GM12878 (cell line): ENCODE measurements around the gene WNT3A.

Experiments
- CHD2 ChIP-seq: IDR thresholded peaks from 2 replicates; pipeline ENCODE4 v1.6.1; 2011; ENCODE audit warnings: low read depth, low read length, improper control_type of control experiment, borderline replicate concordance
- CTCF ChIP-seq, 3 experiments: IDR thresholded peaks in 2 of 3; conservative IDR thresholded peaks in 1 of 3; 2 replicates each; pipeline ENCODE4 v1.5.1; 2011; ENCODE audit warnings: low read depth in 3 of 3, low read length in 3 of 3, mild to moderate bottlenecking in 3 of 3, control low read depth in 2 of 3, moderate library complexity in 2 of 3, inconsistent platforms in 1 of 3, mixed read lengths in 1 of 3; ENCODE audit not compliant: control insufficient read depth in 2 of 3, insufficient read depth in 1 of 3; ENCODE audit errors: extremely low read depth in 1 of 3
- EP300 ChIP-seq, 2 experiments: fragments of 150-350 bp in 1 of 2; IDR thresholded peaks; 2 replicates each; pipeline ENCODE4 v1.6.1; 2011 to 2012; ENCODE audit warnings: low read depth in 2 of 2, low read length in 2 of 2, borderline replicate concordance in 1 of 2, improper control_type of control experiment in 1 of 2, inconsistent platforms in 1 of 2; ENCODE audit not compliant: control insufficient read depth in 1 of 2
- MTA3 ChIP-seq: IDR thresholded peaks from 2 replicates; pipeline ENCODE4 v1.6.1; 2012; ENCODE audit warnings: low read length, inconsistent platforms, borderline replicate concordance
- POLR2A ChIP-seq: IDR thresholded peaks from 2 replicates; pipeline ENCODE4 v1.6.1; 2011; ENCODE audit warnings: low read depth, mild to moderate bottlenecking, low read length
- POLR2AphosphoS5 ChIP-seq: IDR thresholded peaks from 2 replicates; pipeline ENCODE4 v1.6.1; 2011; ENCODE audit warnings: mild to moderate bottlenecking, low read length, inconsistent platforms
- RAD21 ChIP-seq: IDR thresholded peaks from 2 replicates; pipeline ENCODE4 v1.6.1; 2011; ENCODE audit warnings: mild to moderate bottlenecking, low read depth, low read length, moderate library complexity; ENCODE audit not compliant: insufficient read depth
- SIN3A ChIP-seq: IDR thresholded peaks from 2 replicates; pipeline ENCODE4 v1.6.1; 2012; ENCODE audit warnings: low read depth, low read length, improper control_type of control experiment
- SUPT20H ChIP-seq: IDR thresholded peaks from 2 replicates; pipeline ENCODE4 v1.6.1; 2011; ENCODE audit warnings: low read depth, mild to moderate bottlenecking, low read length, moderate library complexity, borderline replicate concordance; ENCODE audit not compliant: control insufficient read depth
- ZNF274 ChIP-seq: IDR thresholded peaks from one replicate; pipeline ENCODE4 v1.8.0; 2011; ENCODE audit not compliant: insufficient read length, insufficient read depth

- TF ChIP-seq POLR2A (no peak), CTCF (IDR thresholded peaks at IDR 0.05 in 2 of 3, conservative IDR thresholded peaks at IDR 0.05 in 1 of 3; ENCODE audit: control insufficient read depth in 2 of 3, extremely low read depth in 1 of 3, insufficient read depth in 1 of 3, low read depth in 3 of 3, low read length in 3 of 3) (no peak), SIN3A (no peak), MTA3 (no peak), CHD2 (no peak), SUPT20H (no peak), EP300 (IDR thresholded peaks at IDR 0.05; ENCODE audit: borderline replicate concordance in 1 of 2, control insufficient read depth in 1 of 2, low read depth in 2 of 2, low read length in 2 of 2) (no peak), ZNF274 (no peak), POLR2AphosphoS5 (no peak), RAD21 (no peak)
Observed at GRCh38 chr1:228008391-228009115, 1.8 kb downstream of the WNT3A start.
